GM18526 (cell line): ENCODE measurements around the gene CALCOCO2.

ENCODE experiments used
- POLR2A ChIP-seq: IDR thresholded peaks from 3 replicates; pipeline ENCODE4 v1.6.1; 2011; ENCODE audit not compliant: insufficient read length; ENCODE audit errors: extremely low read depth

Gene CALCOCO2

DNA sequence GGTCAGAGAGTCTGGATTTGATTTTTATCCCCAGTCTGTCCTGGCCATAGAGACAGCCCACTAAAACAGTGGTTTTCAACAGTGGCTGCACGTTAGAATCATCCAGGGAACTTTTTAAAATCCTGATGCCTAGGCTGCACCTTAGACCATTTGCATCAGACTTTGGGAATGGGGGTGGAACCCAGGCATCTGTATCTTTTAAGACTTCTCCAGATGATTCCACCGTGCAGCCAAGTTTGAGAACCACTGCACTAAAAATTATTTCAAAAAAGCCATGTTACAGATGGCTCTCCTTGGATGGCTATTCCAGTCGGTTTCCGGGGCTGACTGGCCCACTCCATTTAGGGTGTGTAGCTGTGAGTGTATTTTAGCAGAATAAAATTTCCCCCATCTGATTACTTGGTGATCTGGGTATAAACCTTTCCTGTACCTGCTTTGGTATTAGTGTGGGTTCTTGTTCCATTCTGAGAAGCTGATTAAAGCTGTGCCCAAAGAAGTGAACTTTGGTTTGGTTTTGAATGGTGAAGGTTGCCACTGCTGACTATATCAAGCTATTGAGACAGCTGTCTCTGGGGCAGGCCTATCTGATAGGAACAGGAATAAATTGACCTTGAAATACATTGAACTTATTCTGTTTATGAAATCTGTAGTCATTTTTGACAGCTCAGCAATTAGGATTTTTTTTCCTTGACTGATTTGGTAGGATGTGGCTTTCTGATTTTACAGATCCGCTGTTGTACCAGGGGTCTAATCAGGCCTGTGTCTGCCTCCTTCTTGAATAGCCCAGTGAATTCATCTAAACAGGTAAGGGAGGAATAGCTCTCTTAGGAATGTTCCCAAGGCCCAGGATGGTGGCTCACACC is 63.0 kb downstream of the CALCOCO2 start:
- TF ChIP-seq POLR2A = no peak

DNA sequence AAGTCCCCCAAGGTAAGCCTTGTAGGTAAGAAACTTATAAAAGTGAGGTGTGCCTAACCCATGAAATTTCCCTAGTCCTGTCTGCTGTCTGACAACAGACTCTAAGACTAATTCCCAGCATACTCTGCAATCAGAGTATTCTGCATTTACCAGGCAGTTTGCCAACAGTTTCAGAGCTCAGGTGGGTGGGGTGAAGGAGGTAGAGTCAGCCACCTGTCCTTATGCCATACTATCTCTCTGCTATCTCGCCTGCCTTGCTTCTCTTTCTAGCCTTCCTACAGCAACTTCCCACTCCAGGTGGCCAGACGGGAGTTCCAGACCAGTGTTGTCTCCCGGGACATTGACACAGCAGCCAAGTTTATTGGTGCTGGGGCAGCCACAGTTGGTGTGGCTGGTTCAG is 64.1 kb downstream of the CALCOCO2 start:
- no peak for TF ChIP-seq POLR2A

DNA sequence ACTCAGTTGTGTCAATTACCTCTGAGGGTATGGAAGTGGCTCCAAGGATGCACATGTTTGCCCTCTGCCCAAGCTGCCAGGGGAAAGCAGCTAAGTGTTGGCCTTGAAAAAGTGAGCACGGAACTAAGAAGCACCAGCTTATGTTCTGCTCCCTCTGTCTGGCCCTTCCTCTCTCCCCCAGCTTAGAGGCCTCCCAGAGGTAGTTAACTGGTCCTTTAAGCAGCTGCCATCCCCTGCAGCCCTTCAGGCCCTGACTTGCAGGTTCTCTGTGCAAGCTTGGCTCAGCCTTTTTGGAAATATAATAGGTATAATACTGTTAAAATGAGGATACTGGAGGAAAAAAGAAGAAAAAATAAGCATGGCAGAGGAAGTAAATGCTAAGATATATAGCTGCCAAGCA is 70.4 kb downstream of the CALCOCO2 start:
- no peak for TF ChIP-seq POLR2A

DNA sequence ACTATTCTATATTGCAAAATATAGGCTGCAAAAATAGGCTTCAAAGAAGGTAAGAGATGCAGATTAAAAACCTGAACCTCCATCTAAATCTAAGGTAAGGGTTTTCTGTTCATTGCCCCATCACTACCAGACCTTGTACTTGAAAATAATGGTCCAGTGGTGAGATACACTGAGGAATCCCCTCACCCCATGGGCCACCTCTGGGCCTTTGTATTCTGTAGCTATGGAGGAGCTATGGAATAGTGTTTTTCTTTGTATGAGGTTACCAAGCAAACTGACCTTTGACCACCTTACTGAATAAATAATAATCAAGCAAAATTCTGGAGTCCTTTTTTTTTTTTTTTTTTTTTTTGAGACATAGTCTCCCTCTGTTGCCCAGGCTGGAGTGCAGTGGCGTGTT is 72.6 kb downstream of the CALCOCO2 start:
- no peak for TF ChIP-seq POLR2A

DNA sequence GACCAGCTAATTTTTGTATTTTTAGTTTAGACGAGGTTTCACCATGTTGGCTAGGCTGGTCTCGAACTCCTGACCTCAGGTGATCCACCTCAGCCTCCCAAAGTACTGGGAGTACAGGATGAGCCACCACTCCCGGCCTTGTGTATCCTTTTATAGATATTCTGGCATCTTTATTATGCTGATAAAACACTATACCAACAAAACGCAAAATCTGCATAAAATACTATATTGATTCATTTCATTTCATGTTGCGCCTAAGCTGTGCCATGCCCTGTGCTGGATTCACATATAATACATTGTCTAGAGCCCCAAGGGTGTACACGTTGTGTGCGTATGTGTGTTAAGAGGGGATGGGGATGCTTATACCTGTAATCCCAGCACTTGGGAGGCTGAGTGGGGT is 73.6 kb downstream of the CALCOCO2 start:
- TF ChIP-seq POLR2A = no peak

DNA sequence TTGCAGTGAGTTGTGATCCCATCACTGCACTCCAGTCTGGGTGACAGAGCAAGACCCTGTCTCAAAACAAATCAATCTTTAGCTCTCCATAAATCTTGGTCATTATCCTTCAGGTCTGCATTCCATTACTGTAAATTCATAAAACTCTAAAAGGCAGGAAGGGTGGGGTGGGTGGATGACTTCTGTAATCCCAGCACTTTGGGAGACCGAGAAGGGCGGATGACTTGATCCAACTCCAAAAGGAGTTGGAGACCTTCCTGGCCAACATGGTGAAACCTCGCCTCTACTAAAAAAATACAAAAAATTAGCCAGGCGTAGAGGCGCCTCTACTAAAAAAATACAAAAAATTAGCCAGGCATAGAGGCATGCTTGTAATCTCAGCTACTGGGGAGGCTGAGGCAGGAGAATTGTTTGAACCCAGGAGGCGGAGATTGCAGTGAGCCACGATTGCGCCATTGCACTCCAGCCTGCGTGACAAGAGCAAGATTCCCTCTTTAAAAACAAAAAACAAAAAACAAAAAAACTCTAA is 75.2 kb downstream of the CALCOCO2 start:
- no peak for TF ChIP-seq POLR2A

DNA sequence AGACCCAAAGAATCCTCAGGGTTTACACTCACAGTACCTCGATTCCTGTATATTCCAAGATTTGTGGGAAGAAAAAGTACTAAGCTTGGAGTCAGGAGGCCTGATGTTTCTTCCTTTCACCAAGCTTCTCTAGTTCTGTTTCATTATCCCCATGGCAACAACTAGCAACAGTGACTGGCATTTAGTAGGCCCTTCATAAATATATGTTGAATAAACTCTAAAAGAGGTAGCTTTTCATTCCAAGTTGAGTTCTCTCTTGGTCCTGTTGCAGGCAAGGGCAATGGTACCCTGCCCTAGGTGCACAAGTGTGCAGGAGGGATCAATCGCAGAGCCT is 76.8 kb downstream of the CALCOCO2 start:
- TF ChIP-seq POLR2A = no peak

DNA sequence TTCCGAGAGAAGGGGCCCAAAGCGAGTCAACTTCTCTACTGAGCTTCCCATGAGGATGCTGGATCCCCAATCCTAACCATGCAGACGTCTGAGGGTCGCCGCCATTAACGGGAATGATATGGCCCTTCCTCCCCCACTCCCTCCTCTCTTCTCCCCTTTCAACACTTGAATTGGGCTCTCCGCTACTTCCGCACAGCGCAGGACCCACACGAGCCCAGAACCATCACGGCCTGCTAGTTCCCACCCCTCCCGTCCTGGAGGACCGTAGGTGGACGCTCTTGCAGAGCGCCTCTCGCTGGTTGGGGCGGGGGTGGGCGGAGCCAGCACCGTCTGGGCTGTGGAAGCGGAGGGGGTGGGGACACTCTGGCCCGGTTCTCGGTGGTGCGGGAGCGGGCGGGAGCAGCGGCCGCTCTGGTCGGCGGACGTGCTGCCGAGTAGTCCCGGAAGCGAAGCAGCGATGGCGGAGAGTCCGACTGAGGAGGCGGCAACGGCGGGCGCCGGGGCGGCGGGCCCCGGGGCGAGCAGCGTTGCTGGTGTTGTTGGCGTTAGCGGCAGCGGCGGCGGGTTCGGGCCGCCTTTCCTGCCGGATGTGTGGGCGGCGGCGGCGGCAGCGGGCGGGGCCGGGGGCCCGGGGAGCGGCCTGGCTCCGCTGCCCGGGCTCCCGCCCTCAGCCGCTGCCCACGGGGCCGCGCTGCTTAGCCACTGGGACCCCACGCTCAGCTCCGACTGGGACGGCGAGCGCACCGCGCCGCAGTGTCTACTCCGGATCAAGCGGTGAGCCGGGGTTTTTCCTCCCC is 77.4 kb downstream of the CALCOCO2 start, which contains the start of gene UBE2Z:
Gene UBE2Z, plus strand, starts transcription at position 361 of the 797 bp plus-strand sequence. Its CDS starts 97 bp downstream, at position 458.
- peak; percentile 94 for TF ChIP-seq POLR2A

DNA sequence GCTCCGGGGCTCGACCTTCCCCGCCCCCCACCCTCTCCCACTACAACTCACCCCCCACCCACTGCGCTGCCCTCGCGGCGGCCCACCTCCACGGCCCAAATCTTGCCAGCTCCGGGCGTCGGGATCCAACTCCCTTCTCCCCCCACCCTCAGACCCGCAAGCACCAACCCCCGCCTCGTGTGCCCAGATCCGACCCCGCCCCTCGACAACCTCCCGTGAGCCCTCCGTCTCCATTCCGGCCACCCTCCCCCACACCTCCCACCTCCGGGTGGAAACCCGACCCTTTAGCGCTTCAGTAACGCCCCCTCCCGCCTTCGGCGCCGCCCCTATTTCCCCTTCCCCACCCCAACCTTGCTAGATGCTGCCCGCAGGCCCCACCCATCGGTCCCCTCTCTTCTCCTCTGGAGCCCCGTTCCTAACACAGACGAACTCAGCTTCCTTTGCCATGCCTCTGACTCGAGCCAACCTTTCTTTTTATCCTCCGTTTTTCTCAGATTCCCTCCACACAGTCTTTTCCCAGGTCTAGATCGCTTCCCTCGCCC is 78.1 kb downstream of the CALCOCO2 start:
- peak; percentile 30 for TF ChIP-seq POLR2A

DNA sequence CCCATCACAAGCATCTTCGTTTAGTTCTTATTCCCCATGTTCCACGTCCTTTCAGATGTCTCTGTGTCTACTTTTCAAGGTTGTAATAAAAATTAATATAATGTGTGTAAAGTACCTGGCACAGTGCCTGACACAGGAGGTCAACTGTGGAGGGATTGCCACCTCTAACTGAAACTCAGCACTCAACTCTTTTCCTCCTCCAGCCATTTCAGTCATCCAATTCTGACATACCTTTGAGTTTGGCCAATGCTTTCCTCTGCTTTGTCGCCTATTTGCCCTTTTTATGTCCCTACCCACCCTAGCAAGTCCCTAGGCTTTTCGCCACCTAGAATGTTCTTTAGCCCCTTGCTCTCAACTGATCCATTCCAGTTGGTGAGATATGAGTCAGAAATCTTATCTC is 78.9 kb downstream of the CALCOCO2 start:
- TF ChIP-seq POLR2A = no peak

DNA sequence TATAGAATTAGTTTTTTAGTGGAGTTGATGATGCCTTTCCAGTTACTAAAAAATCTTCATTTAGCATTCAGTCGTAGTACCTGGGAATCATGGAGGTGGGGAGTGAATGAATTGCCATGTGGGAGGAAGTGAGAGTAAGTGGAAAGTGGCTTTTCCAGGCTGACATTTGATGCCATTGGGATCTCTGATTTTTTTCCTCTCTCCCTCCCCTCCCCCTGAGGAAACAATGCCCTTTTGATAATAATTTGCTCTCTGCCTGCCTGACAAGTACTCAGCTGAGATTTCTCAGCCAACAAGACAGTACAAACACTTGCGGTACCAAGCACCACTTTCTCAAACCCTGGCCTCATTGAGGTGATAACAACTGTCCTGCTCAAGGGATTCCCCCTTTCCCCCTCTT is 79.5 kb downstream of the CALCOCO2 start:
- no peak for TF ChIP-seq POLR2A

DNA sequence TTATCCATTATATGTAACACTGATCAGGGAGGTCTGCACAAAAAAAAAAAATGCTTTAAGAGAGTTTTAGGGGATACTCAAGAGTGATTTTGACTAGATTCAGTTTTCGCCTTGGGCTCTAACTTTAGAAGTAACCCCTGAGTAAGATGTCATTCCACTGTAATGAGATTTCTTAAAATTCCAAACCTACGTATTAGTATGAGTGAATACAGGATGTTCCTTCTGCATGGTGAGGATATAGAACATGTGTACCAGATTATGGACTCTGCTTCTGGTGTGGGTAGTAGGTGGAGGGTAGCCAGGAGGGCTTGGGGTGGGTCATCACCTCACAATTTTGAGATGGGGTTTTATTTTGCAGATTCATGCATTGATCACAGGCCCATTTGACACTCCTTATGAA is 81.6 kb downstream of the CALCOCO2 start:
- TF ChIP-seq POLR2A = no peak
